Stimulated activated CD4-positive, alpha-beta T cell treated with anti-CD3 and anti-CD28 coated beads, TNF-alpha, amount 100 ng/mL, for 4 hours (primary cell): ENCODE results near the gene ZNF70.

Experiments used
- DNase-seq, 3 experiments: peaks; one replicate each; pipeline ENCODE4 v3.0.0-alpha.2; 2020; ENCODE audit warnings: low read depth in 3 of 3

Gene ZNF70

DNA sequence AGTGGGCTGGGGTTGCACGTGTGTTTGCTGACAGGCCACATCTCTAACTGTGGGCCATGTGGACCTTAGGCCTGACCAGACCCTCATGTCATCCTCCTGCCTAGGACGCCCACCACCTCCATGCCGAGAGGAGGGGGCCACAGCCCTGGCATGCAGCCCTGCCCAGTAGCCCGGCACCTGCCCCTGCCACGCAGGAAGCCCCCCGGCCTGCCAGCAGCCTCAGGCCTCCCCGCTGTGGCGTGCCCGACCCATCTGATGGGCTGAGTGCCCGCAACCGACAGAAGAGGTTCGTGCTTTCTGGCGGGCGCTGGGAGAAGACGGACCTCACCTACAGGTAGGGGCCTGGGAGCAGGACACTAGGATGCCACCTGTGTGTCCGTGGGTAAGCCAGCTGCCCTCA lies 28.2 kb upstream of the ZNF70 start:
- no peak for DNase-seq

GRCh38 chr22:23778577-23778900 lies 27.6 kb upstream of the ZNF70 start:
- DNase-seq, result no peak

- DNase-seq, result no peak
Measured at GRCh38 chr22:23777776-23778576, 27.1 kb upstream of the ZNF70 start.

DNA sequence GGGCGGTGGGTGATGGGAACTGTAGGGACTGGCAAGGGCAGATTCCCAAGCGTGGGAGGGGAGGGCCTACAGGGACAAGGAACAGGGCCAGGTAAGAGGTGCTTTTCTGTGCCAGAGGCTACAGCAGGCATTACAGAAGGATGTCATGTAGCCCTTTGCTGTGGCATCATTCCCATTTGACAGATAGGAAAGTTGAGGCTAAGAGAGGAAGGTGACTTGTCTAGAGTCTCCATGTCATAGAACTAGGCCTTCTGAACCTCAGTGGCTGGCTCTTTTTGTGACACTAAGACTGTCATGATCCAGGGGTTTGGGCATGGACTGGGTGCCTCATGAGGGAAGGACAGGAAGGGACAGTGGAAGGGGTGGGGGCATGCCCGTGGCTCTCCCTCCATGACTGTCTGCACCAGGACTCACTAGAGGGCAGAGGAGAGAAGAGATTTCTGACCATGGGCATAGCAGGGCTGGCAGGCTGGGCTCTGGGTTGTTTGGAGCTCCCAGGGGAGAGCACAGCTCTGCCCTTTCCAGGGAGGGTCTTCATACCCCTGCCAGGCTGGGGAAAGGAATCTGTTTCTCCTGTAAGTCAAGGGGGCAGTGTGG lies 25.0 kb upstream of the ZNF70 start:
- DNase-seq, result no peak

GRCh38 chr22:23774922-23775436 lies 24.1 kb upstream of the ZNF70 start:
- no peak for DNase-seq

DNA sequence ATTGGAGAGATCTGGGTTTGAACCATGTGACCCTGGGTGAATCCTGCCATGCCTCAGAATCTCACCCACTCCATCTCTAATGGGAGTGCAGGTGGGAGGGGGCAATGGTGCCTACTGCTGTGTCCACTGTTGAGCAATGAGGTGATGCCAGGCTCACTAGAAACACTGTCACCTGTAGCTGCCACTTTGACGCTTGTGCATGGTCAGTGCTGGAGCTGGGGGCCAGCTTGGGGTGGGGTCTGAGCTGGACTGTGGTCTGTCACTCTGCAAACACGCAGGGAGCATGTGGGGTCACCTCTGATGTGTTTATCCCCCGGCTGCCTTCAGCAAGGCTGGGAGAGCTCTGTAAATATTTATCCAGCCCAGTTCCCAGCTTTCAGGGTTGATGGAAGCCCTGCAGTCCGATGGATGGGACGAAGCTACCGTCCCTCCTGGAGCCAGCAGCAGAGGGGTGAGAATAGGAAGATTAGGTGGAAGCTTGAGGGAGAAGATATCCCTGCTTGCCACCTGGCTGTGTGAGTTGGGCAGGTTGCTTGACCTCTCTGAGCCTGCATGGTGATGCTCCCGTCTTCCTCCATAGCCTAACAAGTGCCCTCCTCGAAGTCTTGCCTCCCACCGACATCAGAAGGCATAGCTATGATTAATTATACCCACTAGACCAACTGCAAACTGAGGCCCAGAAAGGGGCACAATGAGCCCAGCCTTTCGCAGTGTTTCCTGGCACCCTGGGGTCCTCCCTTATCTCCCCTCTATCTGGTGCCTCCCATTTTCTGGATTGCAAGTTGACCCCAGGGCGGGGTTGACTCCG lies 23.4 kb upstream of the ZNF70 start:
- DNase-seq, result no peak

DNA sequence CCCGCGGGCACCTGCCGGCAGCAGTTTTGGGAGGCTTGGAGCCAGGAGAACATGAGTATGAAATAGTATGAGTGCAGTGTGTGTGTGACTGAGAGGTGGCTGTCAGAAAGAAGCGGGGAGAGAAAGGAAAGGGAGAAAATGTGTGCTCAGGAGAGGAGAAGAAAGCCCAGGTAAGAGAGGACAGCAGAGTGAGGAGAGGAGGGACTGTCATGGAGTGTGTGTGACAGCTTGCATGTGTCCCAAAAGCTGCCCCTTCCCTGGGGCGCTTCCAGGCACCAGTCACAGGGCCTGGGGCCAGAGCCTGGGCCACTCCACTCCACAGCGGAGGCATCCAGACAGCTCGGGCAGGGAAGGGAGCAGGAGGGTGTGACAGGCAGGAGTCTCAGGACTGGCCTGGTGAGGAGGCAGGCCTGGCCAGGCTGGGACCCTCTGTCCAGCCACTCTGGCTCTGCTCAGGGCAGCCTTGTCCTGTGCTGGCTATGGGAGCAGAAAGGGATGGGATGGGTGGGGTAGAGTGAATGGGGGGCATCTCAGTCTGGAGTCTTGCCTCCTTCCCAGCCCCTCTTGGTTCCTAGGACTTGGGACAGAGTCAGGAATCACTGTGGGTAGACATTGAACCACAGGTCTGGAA lies 22.7 kb upstream of the ZNF70 start:
- no peak for DNase-seq

- peak in 2 of 3 experiments; percentile 24 to 54 for DNase-seq
Measured at GRCh38 chr22:23772649-23773473, 21.9 kb upstream of the ZNF70 start, which contains the start of gene MMP11. Gene MMP11, plus strand, starts transcription at chr22:23772849. Its CDS starts 22 bp downstream, at chr22:23772871.

- no peak for DNase-seq
Measured at GRCh38 chr22:23772315-23772648, 21.4 kb upstream of the ZNF70 start.

DNA sequence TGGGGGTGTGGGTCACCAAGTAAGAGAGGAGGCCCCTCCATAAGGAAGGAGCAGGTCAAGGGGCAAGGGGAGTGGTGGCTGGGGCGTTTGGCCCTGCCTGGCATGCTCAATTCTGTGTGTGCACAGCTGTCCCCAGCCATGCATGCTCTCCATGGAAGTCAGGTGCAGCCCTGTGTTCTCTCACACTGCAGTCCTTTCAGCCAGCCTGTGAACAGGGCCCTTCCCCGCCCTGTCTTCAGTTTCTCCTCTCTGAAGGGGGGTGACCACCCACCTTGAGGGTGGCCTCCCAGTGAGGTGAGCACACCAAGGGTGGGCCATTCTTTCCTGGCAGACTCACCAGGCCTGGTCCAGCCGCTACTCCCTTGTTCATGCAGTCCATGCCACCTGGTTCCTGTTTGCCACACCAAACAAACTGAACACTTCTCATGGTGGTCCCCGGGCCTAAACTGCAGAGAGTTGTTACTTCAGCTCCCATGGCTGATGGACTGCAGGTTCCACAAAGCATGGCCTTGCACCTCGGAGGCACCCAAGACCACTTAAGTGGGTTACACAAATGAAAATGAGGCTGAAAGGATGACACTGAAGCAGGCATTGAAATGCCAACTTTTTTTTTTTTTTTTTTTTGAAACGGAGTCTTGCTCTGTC lies 18.5 kb upstream of the ZNF70 start:
- DNase-seq, result no peak

DNA sequence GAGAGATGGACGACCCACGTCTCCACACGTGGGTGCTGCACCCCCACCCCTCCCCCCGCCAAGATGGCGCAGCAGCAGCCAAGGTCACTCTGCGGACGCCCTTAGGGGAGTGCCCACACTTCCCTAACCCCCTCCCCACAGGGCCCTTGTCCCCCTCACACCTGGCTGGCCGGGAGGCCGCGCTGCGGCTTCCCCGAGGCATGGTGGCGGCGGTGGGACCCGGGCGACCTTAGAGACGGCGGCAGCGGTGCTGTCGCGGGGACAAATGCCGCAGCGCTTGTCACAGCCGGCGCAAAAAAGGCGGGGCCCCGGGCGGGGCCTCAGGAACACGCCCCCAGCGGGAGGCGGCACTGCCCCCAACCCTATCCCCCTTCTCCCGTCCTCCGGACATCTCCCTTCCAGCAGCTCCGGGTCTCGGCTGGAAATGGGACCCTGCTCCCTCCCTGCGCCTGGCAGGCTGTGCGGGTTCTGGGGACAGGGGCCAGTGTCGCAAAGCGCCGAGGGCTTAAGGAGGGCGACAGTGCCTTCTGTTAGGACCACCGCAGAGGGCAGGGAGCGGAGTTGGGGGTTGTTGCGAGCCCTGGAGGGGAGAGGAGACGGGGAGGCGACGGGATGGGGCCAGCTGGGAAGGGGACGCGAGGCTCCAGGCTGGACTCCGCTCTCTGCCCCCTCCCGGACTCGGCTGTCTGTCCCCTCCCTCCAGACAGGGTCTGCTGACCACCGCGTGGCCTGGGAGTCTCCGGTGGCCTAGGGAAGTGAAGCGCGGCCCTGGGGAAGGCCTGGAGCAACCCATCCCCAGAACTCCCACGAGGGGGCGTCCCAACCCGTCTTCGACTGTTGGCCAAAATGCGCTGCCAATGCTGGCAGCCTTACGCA lies 17.0 kb upstream of the ZNF70 start, which contains the start of gene CHCHD10:
Gene CHCHD10 (minus strand): TSS at position 300 of the 876 bp plus-strand sequence. CDS start 98 bp downstream, at position 202.
- DNase-seq, result peak; percentile 50 to 72 (median 55)

- no peak for DNase-seq
Measured at GRCh38 chr22:23767303-23767672, 16.4 kb upstream of the ZNF70 start.

- no peak for DNase-seq
Measured at GRCh38 chr22:23764899-23765881, 14.3 kb upstream of the ZNF70 start.

DNA sequence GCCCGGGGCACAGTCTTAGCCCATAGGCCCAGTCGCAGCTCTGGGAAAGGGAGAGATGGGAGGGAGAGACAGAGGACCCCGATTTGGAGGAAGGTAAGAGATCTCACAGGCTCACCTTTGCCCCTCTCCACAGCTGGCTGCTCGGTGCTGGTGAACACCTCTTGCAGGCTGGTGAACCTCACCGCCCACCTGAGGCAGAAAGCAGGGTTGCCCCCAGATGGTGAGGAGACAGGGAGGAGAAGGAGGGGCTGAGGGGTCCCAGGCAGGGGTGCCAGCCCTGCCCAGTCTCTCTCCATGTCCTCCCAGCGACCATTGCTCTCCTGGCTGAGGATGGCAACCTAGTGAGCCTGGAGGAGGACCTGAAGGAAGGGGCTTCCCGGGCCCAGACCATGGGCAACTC lies 13.0 kb upstream of the ZNF70 start:
- DNase-seq, result no peak

- DNase-seq, result peak in 1 of 3 experiments; percentile 23
Measured at GRCh38 chr22:23763579-23763945, 12.7 kb upstream of the ZNF70 start.

DNA sequence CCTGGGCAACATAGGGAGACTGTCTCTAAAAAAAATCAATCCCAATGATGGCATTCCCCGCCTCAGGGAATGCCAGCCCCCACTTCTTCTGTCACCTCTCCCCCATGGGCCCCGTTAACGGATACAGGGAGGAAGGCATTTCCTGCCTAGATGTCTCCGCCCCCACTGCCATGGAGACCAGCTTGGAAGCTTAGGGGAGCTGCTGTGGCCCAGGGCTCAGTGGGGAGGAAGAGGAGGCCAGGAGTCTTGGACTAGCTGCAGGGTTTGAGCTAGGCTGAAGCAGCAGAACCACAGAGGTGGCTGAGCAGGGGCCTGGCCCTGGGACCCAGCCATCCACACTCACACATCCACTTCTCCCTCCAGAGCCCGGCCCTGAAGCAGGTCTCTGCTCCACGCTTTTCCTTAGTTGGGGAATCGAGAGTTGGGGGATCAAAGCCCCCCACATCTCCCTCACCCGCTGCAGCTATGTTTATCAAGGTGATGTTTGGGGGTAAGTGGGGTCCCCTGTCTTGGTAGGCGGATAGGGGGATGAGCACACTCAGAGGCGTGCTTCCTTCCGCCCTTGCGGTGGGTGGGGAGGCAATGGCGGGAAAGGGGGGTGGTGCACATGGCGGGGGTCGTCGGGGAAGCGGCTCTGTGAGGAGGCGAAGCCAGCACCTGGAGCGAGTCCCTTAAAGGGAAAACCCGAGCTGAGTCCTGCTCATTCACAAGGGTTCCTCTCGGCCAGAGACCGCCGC lies 12.1 kb upstream of the ZNF70 start, which contains the start of gene C22orf15:
Gene C22orf15 (plus strand): TSS at position 149 of the 737 bp plus-strand sequence. CDS start 317 bp downstream, at position 466.
- no peak for DNase-seq

GRCh38 chr22:23760056-23760455 lies 9.1 kb upstream of the ZNF70 start:
- no peak for DNase-seq

DNA sequence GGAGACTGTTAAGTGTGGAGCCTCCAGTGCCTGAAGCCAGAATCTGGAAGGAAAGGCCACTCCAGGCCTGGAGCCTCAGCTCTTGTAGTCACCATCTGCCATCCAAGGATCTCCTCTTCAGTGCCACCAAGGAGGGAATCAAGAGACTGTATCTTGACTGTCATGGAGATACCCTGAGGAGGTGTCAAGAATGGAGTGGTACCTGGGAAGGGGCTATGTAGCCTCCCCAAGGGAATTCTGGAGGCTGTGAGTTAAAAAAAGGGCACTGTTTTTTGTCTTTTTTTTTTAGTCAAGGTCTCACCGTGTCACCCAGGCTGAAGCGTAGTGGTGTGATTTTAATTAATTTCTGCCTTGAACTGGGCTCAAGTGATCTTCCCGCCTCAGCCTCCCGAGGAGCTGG lies 8.7 kb upstream of the ZNF70 start:
- no peak for DNase-seq
